22Rv1 (cell line): ENCODE data around the gene F2.
A peak's percentile ranks its signal among the peaks of the same experiment; 100 is the strongest.

Experiments used
- H3K27ac ChIP-seq: fragments of 450-650 bp; 2 replicates; pipeline ENCODE4 v1.5.1; 2017
- ZFX ChIP-seq: fragments of 450-650 bp; IDR thresholded peaks from 2 replicates; pipeline ENCODE4 v1.6.1; 2017; ENCODE audit warnings: antibody characterized with exemption, borderline replicate concordance
- TF ChIP-seq, protein P1 (sequence below): fragments of 450-650 bp; IDR thresholded peaks from 2 replicates; pipeline ENCODE4 v1.5.1; 2017; ENCODE audit warnings: mild to moderate bottlenecking

The F2 gene

GRCh38 chr11:46696212-46696558 lies 22.8 kb upstream of the F2 start:
- H3K27ac ChIP-seq: no peak overlapping the region
- TF ChIP-seq, protein P1, sequence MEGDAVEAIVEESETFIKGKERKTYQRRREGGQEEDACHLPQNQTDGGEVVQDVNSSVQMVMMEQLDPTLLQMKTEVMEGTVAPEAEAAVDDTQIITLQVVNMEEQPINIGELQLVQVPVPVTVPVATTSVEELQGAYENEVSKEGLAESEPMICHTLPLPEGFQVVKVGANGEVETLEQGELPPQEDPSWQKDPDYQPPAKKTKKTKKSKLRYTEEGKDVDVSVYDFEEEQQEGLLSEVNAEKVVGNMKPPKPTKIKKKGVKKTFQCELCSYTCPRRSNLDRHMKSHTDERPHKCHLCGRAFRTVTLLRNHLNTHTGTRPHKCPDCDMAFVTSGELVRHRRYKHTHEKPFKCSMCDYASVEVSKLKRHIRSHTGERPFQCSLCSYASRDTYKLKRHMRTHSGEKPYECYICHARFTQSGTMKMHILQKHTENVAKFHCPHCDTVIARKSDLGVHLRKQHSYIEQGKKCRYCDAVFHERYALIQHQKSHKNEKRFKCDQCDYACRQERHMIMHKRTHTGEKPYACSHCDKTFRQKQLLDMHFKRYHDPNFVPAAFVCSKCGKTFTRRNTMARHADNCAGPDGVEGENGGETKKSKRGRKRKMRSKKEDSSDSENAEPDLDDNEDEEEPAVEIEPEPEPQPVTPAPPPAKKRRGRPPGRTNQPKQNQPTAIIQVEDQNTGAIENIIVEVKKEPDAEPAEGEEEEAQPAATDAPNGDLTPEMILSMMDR: no peak
- TF ChIP-seq ZFX: no peak

DNA sequence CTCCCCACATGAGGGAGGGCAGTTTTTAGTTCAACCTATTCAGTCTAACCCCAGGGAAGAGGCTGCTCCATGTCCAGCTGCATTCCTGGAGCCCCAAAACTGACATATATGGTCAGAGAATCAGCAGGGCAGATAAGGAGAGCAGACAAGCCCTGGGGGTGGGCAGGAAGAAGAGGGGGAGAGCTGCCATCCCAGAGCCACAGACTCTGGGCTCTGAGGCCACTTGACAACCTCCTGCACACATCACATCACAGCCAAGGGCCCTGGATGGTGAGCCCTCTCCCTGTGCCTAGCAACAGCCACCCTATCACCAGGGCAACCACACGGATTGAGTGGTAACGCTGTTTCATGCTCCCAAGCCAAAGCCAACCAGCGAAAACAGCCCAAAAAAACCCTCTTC lies 21.7 kb upstream of the F2 start:
- H3K27ac ChIP-seq: no peak overlapping the region
- TF ChIP-seq, protein P1: no peak
- TF ChIP-seq ZFX: no peak

GRCh38 chr11:46697723-46698122 lies 21.3 kb upstream of the F2 start:
- peak overlapping the region; percentile 93; the same call in 1 of the 2 replicates for H3K27ac ChIP-seq

DNA sequence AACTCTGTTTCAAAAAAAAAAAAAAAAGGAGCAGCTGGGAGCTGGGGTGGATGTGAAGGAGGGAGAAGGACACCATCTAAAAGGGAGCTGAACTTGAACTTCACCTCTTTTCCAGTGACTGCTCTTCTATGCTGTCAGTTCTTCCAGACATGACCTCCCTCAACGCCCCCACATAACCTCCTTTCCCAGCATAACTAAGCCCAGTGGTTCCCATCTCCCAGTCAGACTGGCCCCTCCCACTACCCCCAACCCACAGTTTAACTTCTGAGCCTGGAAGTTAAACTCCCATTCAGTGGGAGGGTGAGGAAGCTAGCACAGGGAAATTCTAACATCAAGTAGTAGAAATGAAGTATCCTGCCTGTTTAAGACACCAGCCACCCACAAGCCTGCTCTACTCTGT lies 20.4 kb upstream of the F2 start:
- H3K27ac ChIP-seq: peak overlapping the region; percentile 93; the same call in 1 of the 2 replicates
- TF ChIP-seq ZFX: no peak
- TF ChIP-seq, protein P1: no peak

More at GRCh38 chr11:46697723-46698122, 21.3 kb upstream of the F2 start:
- TF ChIP-seq ZFX: no peak
- TF ChIP-seq, protein P1: no peak

- TF ChIP-seq, protein P1: no peak
- TF ChIP-seq ZFX: no peak
- peak within 1 kb of the TSS; percentile 93 for H3K27ac ChIP-seq
Measured at GRCh38 chr11:46700241-46701077, 18.6 kb upstream of the F2 start, which contains the start of the genes ARHGAP1 and ZNF408. TSS of gene ARHGAP1 (minus strand) at chr11:46700619. CDS start at chr11:46696107, 4,512 bp downstream. TSS of gene ZNF408 (plus strand) at chr11:46701031. CDS start at chr11:46701048, 17 bp downstream.

- no peak for TF ChIP-seq ZFX
Measured at GRCh38 chr11:46701078-46701654, 17.8 kb upstream of the F2 start.

GRCh38 chr11:46705070-46705688 lies 13.8 kb upstream of the F2 start:
- TF ChIP-seq, protein P1: no peak
- TF ChIP-seq ZFX: no peak
- no peak overlapping the region for H3K27ac ChIP-seq

More at GRCh38 chr11:46701078-46701654, 17.8 kb upstream of the F2 start:
- peak overlapping the region; percentile 93 for H3K27ac ChIP-seq
